Suprapubic skin (tissue), 4 donors: ENCODE data around the gene CDK5RAP2. TPM values are rescaled to one million over a fixed set of nuclear protein-coding genes. Genes with fewer than 3 reads are reported as not detected.

ENCODE experiments used
- DNase-seq, 2 donors: peaks; one replicate each; pipeline ENCODE4 v3.0.0-alpha.2; 2019; ENCODE audit warnings: low spot score in 2 of 2
- H3K27ac ChIP-seq: fragments of 200-600 bp; sonication (generic); one replicate; pipeline ENCODE4 v1.5.1; 2019
- H3K27me3 ChIP-seq: fragments of 200-600 bp; sonication (generic); one replicate; pipeline ENCODE4 v1.5.1; 2019
- H3K36me3 ChIP-seq: fragments of 200-600 bp; sonication (generic); one replicate; pipeline ENCODE4 v1.5.1; 2019
- H3K4me1 ChIP-seq: fragments of 200-600 bp; sonication (generic); one replicate; pipeline ENCODE4 v1.5.1; 2019
- H3K4me3 ChIP-seq: fragments of 200-600 bp; sonication (generic); one replicate; pipeline ENCODE4 v1.5.1; 2019; ENCODE audit warnings: mild to moderate bottlenecking
- H3K9me3 ChIP-seq: fragments of 200-600 bp; sonication (generic); one replicate; pipeline ENCODE4 v1.5.1; 2019
- CTCF ChIP-seq, 2 donors: fragments of 200-600 bp in 1 of 2; fragments of 450-650 bp in 1 of 2; sonication (generic) in 1 of 2; IDR thresholded peaks; one replicate each; pipeline ENCODE4 v1.5.1; 2016 to 2019; ENCODE audit warnings: antibody characterized with exemption in 2 of 2, mild to moderate bottlenecking in 1 of 2, moderate library complexity in 1 of 2
- EP300 ChIP-seq: sonication (generic); formaldehyde crosslinking; IDR thresholded peaks from one replicate; pipeline ENCODE4 v1.6.1; 2017; ENCODE audit warnings: antibody characterized with exemption
- POLR2A ChIP-seq, 2 donors: fragments of 450-650 bp; IDR thresholded peaks; one replicate each; pipeline ENCODE4 v1.6.1; 2017; ENCODE audit warnings: antibody characterized with exemption in 2 of 2, mild to moderate bottlenecking in 2 of 2, moderate library complexity in 2 of 2
- POLR2AphosphoS5 ChIP-seq, 3 donors: sonication (generic); formaldehyde crosslinking; IDR thresholded peaks; one replicate each; pipeline ENCODE4 v1.6.1; 2017; ENCODE audit warnings: antibody characterized with exemption in 3 of 3
- WGBS: methylation state at CpG from one replicate; pipeline ENCODE4 v1.1.5; 2018; 5-methylcytosine and 5-hydroxymethylcytosine counted together
- total RNA-seq, 4 donors: library from RNA; depleted of rRNA; stranded (reverse); fragments of >200 nt; gene quantifications; one replicate each; pipeline ENCODE4 v1.1.0, GENCODE V29; 2016

The CDK5RAP2 gene
- total RNA-seq, 4 donors from 2014 or later: 60.1 to 105 (median 64.3) TPM

- peaks cover 56% of the 10 kb centered on the region for H3K36me3 ChIP-seq
- no peaks in the 10 kb centered on the region for H3K9me3 ChIP-seq
- H3K27me3 ChIP-seq: no peaks in the 10 kb centered on the region
- WGBS: 93% methylated on average over 3 of the region's 3 CpGs
- H3K4me1 ChIP-seq: peaks cover 4% of the 10 kb centered on the region
- no peak overlapping the region for H3K4me3 ChIP-seq
- DNase-seq: no peak
- no peak for TF ChIP-seq CTCF (IDR thresholded peaks at IDR 0.05)
- TF ChIP-seq EP300: no peak
- no peak for TF ChIP-seq POLR2A (IDR thresholded peaks at IDR 0.05)
- H3K27ac ChIP-seq: no peak overlapping the region
Observed at GRCh38 chr9:120443976-120444375, 136.0 kb downstream of the CDK5RAP2 start.

GRCh38 chr9:120443489-120443888, 136.5 kb downstream of the CDK5RAP2 start:
- 61% methylated on average over 2 of the region's 2 CpGs for WGBS
- peaks cover 61% of the 10 kb centered on the region for H3K36me3 ChIP-seq
- DNase-seq: no peak

GRCh38 chr9:120442308-120442995, 137.5 kb downstream of the CDK5RAP2 start:
- DNase-seq: no peak
- H3K27ac ChIP-seq: no peak overlapping the region
- H3K4me1 ChIP-seq: peaks cover 4% of the 10 kb centered on the region
- no peaks in the 10 kb centered on the region for H3K9me3 ChIP-seq
- peaks cover 60% of the 10 kb centered on the region for H3K36me3 ChIP-seq
- TF ChIP-seq POLR2A (IDR thresholded peaks at IDR 0.05) (no peak), EP300 (no peak), POLR2AphosphoS5 (IDR thresholded peaks at IDR 0.05) (no peak), CTCF (IDR thresholded peaks at IDR 0.05) (no peak)
- H3K27me3 ChIP-seq: no peaks in the 10 kb centered on the region
- no peak overlapping the region for H3K4me3 ChIP-seq
- 86% methylated on average over 6 of the region's 6 CpGs for WGBS

More at GRCh38 chr9:120443489-120443888, 136.5 kb downstream of the CDK5RAP2 start:
- H3K4me1 ChIP-seq: peaks cover 4% of the 10 kb centered on the region
- no peak overlapping the region for H3K27ac ChIP-seq
- no peaks in the 10 kb centered on the region for H3K27me3 ChIP-seq
- no peaks in the 10 kb centered on the region for H3K9me3 ChIP-seq
- no peak overlapping the region for H3K4me3 ChIP-seq
- no peak for TF ChIP-seq POLR2AphosphoS5 (IDR thresholded peaks at IDR 0.05)
- no peak for TF ChIP-seq EP300
- no peak for TF ChIP-seq CTCF (IDR thresholded peaks at IDR 0.05)
- TF ChIP-seq POLR2A (IDR thresholded peaks at IDR 0.05): no peak

GRCh38 chr9:120441426-120442307, 138.3 kb downstream of the CDK5RAP2 start:
- H3K27ac ChIP-seq: no peak overlapping the region
- H3K27me3 ChIP-seq: no peaks in the 10 kb centered on the region
- H3K36me3 ChIP-seq: peaks cover 66% of the 10 kb centered on the region
- no peaks in the 10 kb centered on the region for H3K9me3 ChIP-seq
- no peak overlapping the region for H3K4me3 ChIP-seq
- H3K4me1 ChIP-seq: peaks cover 4% of the 10 kb centered on the region
- no peak for DNase-seq
- TF ChIP-seq POLR2AphosphoS5 (IDR thresholded peaks at IDR 0.05) (no peak), POLR2A (IDR thresholded peaks at IDR 0.05) (no peak), CTCF (IDR thresholded peaks at IDR 0.05) (no peak), EP300 (no peak)
- 84% methylated on average over 9 of the region's 9 CpGs for WGBS

- Histone ChIP-seq H3K27me3 (no peaks in the 10 kb centered on the region), H3K9me3 (no peaks in the 10 kb centered on the region), H3K27ac (no peak overlapping the region), H3K36me3 (peaks cover 67% of the 10 kb centered on the region), H3K4me3 (no peak overlapping the region), H3K4me1 (peaks cover 4% of the 10 kb centered on the region)
- 91% methylated on average over 1 of the region's 1 CpG for WGBS
- no peak for DNase-seq
- TF ChIP-seq POLR2AphosphoS5 (IDR thresholded peaks at IDR 0.05) (no peak), POLR2A (IDR thresholded peaks at IDR 0.05) (no peak), CTCF (IDR thresholded peaks at IDR 0.05) (no peak), EP300 (no peak)
Observed at GRCh38 chr9:120440791-120441190, 139.2 kb downstream of the CDK5RAP2 start.
